H1 (cell line): ENCODE data around the gene DNAH1.

Experiments used
- BCL11A ChIP-seq, 2 experiments: IDR thresholded peaks; one replicate each; pipeline ENCODE4 v1.6.1; 2011; ENCODE audit warnings: low read depth in 2 of 2, low read length in 2 of 2, mild to moderate bottlenecking in 2 of 2
- CREB1 ChIP-seq: IDR thresholded peaks from 2 replicates; pipeline ENCODE4 v1.6.1; 2012; ENCODE audit warnings: inconsistent platforms
- CTCF ChIP-seq, 3 experiments: IDR thresholded peaks; 1 replicate in 2 of 3; 2 replicates in 1 of 3; pipeline versions ENCODE4 v1.5.1 to v1.6.1; 2011; ENCODE audit warnings: low read length in 3 of 3, mild to moderate bottlenecking in 3 of 3, inconsistent platforms in 2 of 3, low read depth in 1 of 3, moderate library complexity in 1 of 3; ENCODE audit not compliant: insufficient read depth in 1 of 3; ENCODE audit errors: control extremely low read depth in 1 of 3
- EGR1 ChIP-seq: IDR thresholded peaks from 2 replicates; pipeline ENCODE4 v1.6.1; 2011; ENCODE audit warnings: low read depth, low read length, borderline replicate concordance
- EZH2 ChIP-seq: fragments of 200-600 bp; sonication (generic); IDR thresholded peaks from 2 replicates; pipeline ENCODE4 v1.7.1; 2012; ENCODE audit warnings: low read depth, mild to moderate bottlenecking, moderate library complexity, low read length, inconsistent platforms; ENCODE audit not compliant: severe bottlenecking
- KDM5A ChIP-seq: fragments of 200-600 bp; IDR thresholded peaks from 2 replicates; pipeline ENCODE4 v1.7.1; 2012; ENCODE audit warnings: mild to moderate bottlenecking, low read length, inconsistent platforms, mixed read lengths
- PHF8 ChIP-seq: fragments of 200-600 bp; sonication (generic); conservative IDR thresholded peaks from 2 replicates; pipeline ENCODE4 v1.7.1; 2012; ENCODE audit warnings: low read depth, mild to moderate bottlenecking, inconsistent platforms, low read length, moderate library complexity
- POLR2A ChIP-seq, 2 experiments: IDR thresholded peaks; 1 replicate in 1 of 2; 2 replicates in 1 of 2; pipeline ENCODE4 v1.6.1; 2011; ENCODE audit warnings: low read depth in 2 of 2, low read length in 2 of 2, mild to moderate bottlenecking in 2 of 2; ENCODE audit errors: control extremely low read depth in 1 of 2
- RAD21 ChIP-seq, 2 experiments: IDR thresholded peaks in 1 of 2; conservative IDR thresholded peaks in 1 of 2; 2 replicates each; pipeline ENCODE4 v1.6.1; 2011; ENCODE audit warnings: low read depth in 2 of 2, low read length in 2 of 2, improper control_type of control experiment in 1 of 2, inconsistent platforms in 1 of 2, mild to moderate bottlenecking in 1 of 2, moderate library complexity in 1 of 2
- RFX5 ChIP-seq: IDR thresholded peaks from 2 replicates; pipeline ENCODE4 v1.6.1; 2011; ENCODE audit warnings: low read depth, low read length, improper control_type of control experiment, borderline replicate concordance
- SIX5 ChIP-seq: IDR thresholded peaks from 2 replicates; pipeline ENCODE4 v1.6.1; 2011; ENCODE audit warnings: mild to moderate bottlenecking, low read depth, low read length
- SP1 ChIP-seq: IDR thresholded peaks from 2 replicates; pipeline ENCODE4 v1.6.1; 2011; ENCODE audit warnings: low read depth, low read length
- TAF1 ChIP-seq: IDR thresholded peaks from 2 replicates; pipeline ENCODE4 v1.6.1; 2011; ENCODE audit warnings: mild to moderate bottlenecking, low read depth, low read length
- YY1 ChIP-seq: IDR thresholded peaks from 2 replicates; pipeline ENCODE4 v1.6.1; 2011; ENCODE audit warnings: low read depth, mild to moderate bottlenecking, low read length

GRCh38 chr3:52326976-52327375 lies 10.9 kb downstream of the DNAH1 start:
- TF ChIP-seq CREB1: no peak
- TF ChIP-seq TAF1: no peak
- no peak for TF ChIP-seq CTCF (IDR thresholded peaks at IDR 0.05; ENCODE audit: control extremely low read depth in 1 of 3, insufficient read depth in 1 of 3, low read depth in 1 of 3, low read length in 3 of 3)
- no peak for TF ChIP-seq PHF8
- no peak for TF ChIP-seq EGR1
- no peak for TF ChIP-seq RFX5
- no peak for TF ChIP-seq POLR2A (IDR thresholded peaks at IDR 0.05; ENCODE audit: control extremely low read depth in 1 of 2, low read depth in 2 of 2, low read length in 2 of 2)
- no peak for TF ChIP-seq SIX5
- no peak for TF ChIP-seq SP1
- TF ChIP-seq BCL11A (IDR thresholded peaks at IDR 0.05; ENCODE audit: low read depth in 2 of 2, low read length in 2 of 2): no peak
- no peak for TF ChIP-seq KDM5A
- no peak for TF ChIP-seq RAD21 (IDR thresholded peaks at IDR 0.05 in 1 of 2, conservative IDR thresholded peaks at IDR 0.05 in 1 of 2; ENCODE audit: low read depth in 2 of 2, low read length in 2 of 2)
- no peak for TF ChIP-seq EZH2
- no peak for TF ChIP-seq YY1
